HG03280 (cell line): Measurements from ENCODE around the gene TBC1D1.

Experiments
- ATAC-seq: cut with Tn5 transposase; IDR thresholded peaks from one replicate; pipeline ENCODE4 v1.9.1; 2021; ENCODE audit warnings: mild to moderate bottlenecking, moderate library complexity; ENCODE audit not compliant: unreplicated experiment

Gene TBC1D1

GRCh38 chr4:38137080-38137479 lies 246.2 kb downstream of the TBC1D1 start:
- ATAC-seq: no peak

GRCh38 chr4:38138363-38138762 lies 247.5 kb downstream of the TBC1D1 start:
- ATAC-seq: no peak

GRCh38 chr4:38139187-38139586 lies 248.3 kb downstream of the TBC1D1 start:
- ATAC-seq: no peak

- no peak for ATAC-seq
Measured at GRCh38 chr4:38140643-38141203, 249.8 kb downstream of the TBC1D1 start.

- no peak for ATAC-seq
Measured at GRCh38 chr4:38141808-38142500, 251.1 kb downstream of the TBC1D1 start.

- ATAC-seq: no peak
Measured at GRCh38 chr4:38144031-38144430, 253.1 kb downstream of the TBC1D1 start.

- no peak for ATAC-seq
Measured at GRCh38 chr4:38145033-38145678, 254.3 kb downstream of the TBC1D1 start.

- ATAC-seq: no peak
Measured at GRCh38 chr4:38145741-38146140, 254.9 kb downstream of the TBC1D1 start.

- no peak for ATAC-seq
Measured at GRCh38 chr4:38146383-38146782, 255.5 kb downstream of the TBC1D1 start.

- no peak for ATAC-seq
Measured at GRCh38 chr4:38149472-38149996, 258.6 kb downstream of the TBC1D1 start.

- ATAC-seq: no peak
Measured at GRCh38 chr4:38149997-38150671, 259.2 kb downstream of the TBC1D1 start.

GRCh38 chr4:38150766-38151165 lies 259.9 kb downstream of the TBC1D1 start:
- no peak for ATAC-seq

GRCh38 chr4:38151873-38152272 lies 261.0 kb downstream of the TBC1D1 start:
- ATAC-seq: no peak

- ATAC-seq: no peak
Measured at GRCh38 chr4:38152305-38152704, 261.4 kb downstream of the TBC1D1 start.

- ATAC-seq: no peak
Measured at GRCh38 chr4:38152721-38153386, 262.0 kb downstream of the TBC1D1 start.

- ATAC-seq: no peak
Measured at GRCh38 chr4:38153387-38153760, 262.5 kb downstream of the TBC1D1 start.

- ATAC-seq: no peak
Measured at GRCh38 chr4:38154252-38154651, 263.4 kb downstream of the TBC1D1 start.

- ATAC-seq: no peak
Measured at GRCh38 chr4:38154681-38155588, 264.1 kb downstream of the TBC1D1 start.

GRCh38 chr4:38155589-38156294 lies 264.9 kb downstream of the TBC1D1 start:
- no peak for ATAC-seq
